T-helper 2 cell treated with Interferon-gamma antibody and Interleukin-4, amounts not matched to agents 5 μg/mL and 100 μg/mL, for 36 hours (primary cell): ENCODE data around the gene CLRN3.

Source experiments
- DNase-seq: peaks from one replicate; pipeline ENCODE4 v3.0.0; 2021; ENCODE audit warnings: low spot score
- H3K27ac Mint-ChIP-seq: one replicate; pipeline ENCODE4 v1.8.0; 2021; ENCODE audit warnings: mild to moderate bottlenecking, mixed read lengths
- H3K27me3 Mint-ChIP-seq: one replicate; pipeline ENCODE4 v1.8.0; 2021; ENCODE audit warnings: low read depth, mixed read lengths
- H3K36me3 Mint-ChIP-seq: one replicate; pipeline ENCODE4 v1.8.0; 2021; ENCODE audit warnings: low read depth, mixed read lengths
- H3K4me1 Mint-ChIP-seq: one replicate; pipeline ENCODE4 v1.8.0; 2021; ENCODE audit warnings: low read depth, mixed read lengths
- H3K4me3 Mint-ChIP-seq: one replicate; pipeline ENCODE4 v1.8.0; 2022; ENCODE audit warnings: mild to moderate bottlenecking, moderate library complexity, mixed read lengths
- H3K9me3 Mint-ChIP-seq: one replicate; pipeline ENCODE4 v1.8.0; 2021; ENCODE audit warnings: mixed read lengths

The CLRN3 gene

DNA sequence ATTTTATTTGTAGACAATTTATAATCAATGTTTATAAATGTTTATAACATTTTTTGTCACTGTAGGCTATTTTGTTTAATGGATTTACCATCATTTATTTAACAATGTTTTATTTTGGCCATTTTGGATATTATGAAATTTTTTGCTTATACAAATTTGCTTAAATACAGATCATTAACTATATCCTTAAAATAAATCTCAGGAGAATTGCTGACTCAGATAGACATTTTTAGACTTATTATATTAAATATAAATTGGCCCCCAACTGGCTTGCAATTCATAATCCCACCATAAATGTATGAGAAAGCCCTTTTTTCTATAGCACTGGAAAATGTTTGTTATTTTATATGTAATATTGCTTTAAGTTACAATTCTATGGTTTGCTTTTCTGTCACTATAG lies 3.8 kb upstream of the CLRN3 start:
- Mint-ChIP-seq H3K4me1 (no peaks in the 10 kb centered on the region), H3K4me3 (no peak overlapping the region), H3K36me3 (no peaks in the 10 kb centered on the region), H3K9me3 (no peaks in the 10 kb centered on the region), H3K27me3 (peaks cover 23% of the 10 kb centered on the region), H3K27ac (no peak overlapping the region)
- no peak for DNase-seq

GRCh38 chr10:127894146-127894545 lies 1.4 kb upstream of the CLRN3 start:
- Mint-ChIP-seq H3K4me1 (no peaks in the 10 kb centered on the region), H3K27me3 (peaks cover 21% of the 10 kb centered on the region), H3K27ac (no peak overlapping the region), H3K4me3 (no peak overlapping the region), H3K36me3 (no peaks in the 10 kb centered on the region), H3K9me3 (no peaks in the 10 kb centered on the region)
- no peak for DNase-seq

DNA sequence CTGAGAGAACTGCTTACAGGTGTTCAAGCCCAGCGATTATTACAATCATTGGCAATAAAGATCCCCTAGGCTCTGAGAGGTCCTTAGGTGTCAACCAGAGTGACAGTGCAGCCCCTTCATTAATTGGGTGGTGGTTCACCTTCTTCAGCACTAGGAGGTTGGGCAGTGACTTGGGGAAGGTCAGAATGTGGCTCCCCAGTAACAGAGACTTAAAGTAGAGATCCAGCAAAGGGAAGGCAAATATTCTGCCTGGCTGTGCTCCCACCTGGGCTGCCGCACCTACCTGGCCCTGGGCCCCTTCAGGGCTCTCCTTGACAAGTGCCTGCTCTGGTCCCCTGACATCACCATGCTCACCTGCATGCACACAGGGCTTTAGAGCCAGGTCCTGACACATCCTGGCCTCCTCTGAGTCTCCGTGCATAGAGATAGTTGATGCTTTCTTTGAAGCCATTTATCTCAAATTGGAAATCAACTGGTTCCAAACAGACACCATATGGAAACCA lies 1.9 kb downstream of the CLRN3 start:
- DNase-seq = no peak
- no peak overlapping the region for H3K4me3 Mint-ChIP-seq
- peaks cover 15% of the 10 kb centered on the region for H3K27me3 Mint-ChIP-seq
- H3K4me1 Mint-ChIP-seq = no peaks in the 10 kb centered on the region
- H3K27ac Mint-ChIP-seq = no peak overlapping the region
- H3K9me3 Mint-ChIP-seq = no peaks in the 10 kb centered on the region
- no peaks in the 10 kb centered on the region for H3K36me3 Mint-ChIP-seq

DNA sequence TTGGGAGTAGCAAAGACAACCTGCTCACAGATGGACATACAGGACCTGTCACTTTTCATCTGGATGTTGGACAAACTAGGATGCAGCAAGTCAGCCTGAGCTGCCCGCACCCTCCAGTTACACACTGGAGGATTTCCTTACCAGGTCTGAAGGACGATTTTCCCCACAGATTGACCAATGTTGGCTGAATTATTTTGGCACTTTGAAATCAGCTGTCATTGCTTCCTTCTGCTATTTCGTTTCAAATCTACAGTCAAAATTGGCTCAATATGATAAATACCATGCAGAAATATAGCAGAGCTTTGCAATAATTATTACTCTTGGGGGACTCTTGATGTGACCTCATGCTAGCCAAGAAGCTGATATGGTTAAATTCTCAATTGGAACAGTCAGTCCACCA lies 2.5 kb downstream of the CLRN3 start:
- Mint-ChIP-seq H3K9me3 (no peaks in the 10 kb centered on the region), H3K4me3 (no peak overlapping the region), H3K4me1 (no peaks in the 10 kb centered on the region), H3K27me3 (peaks cover 15% of the 10 kb centered on the region), H3K27ac (no peak overlapping the region), H3K36me3 (no peaks in the 10 kb centered on the region)
- no peak for DNase-seq

- Mint-ChIP-seq H3K4me1 (no peaks in the 10 kb centered on the region), H3K27ac (no peak overlapping the region), H3K36me3 (no peaks in the 10 kb centered on the region), H3K9me3 (no peaks in the 10 kb centered on the region), H3K4me3 (no peak overlapping the region), H3K27me3 (peaks cover 15% of the 10 kb centered on the region)
- no peak for DNase-seq
Observed at GRCh38 chr10:127889605-127890195, 3.0 kb downstream of the CLRN3 start.

DNA sequence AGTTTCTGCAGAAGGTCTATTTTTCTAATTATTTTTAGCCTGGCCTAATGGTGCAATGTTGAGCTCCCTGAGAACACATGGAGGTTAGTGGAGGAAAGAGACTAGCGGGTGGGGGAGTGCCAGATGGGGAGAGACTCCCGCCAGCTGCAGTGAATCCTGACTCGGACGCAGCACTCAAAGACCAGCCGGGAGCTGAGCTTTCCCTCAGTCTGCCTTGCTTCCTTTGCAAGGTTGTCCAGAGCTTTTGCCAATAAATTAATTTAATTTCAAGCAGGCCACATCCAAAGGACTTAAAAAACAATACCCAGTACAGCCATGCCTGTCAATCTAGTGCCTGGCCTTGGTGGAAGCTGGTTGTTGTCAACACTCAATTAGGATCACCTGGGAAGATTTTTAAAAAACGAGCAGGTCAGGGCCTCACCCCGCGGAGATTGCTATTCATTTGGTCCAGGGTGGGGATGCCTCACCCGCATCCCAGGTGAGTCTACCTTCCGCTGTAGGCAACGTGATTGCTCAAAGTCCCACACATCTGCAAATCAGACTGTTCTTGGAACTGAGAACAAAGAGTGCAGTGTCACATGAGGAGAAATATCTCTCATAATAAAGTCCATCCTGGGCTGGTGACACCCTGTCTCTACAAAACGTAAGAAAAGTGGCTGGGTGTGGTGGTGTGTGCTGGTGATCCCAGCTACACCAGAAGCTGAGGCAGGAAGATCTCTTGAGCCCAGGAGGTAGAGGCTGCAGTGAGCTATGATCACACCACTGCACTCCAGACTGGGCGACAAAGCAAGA lies 4.0 kb downstream of the CLRN3 start:
- Mint-ChIP-seq H3K4me3 (no peak overlapping the region), H3K27me3 (peaks cover 11% of the 10 kb centered on the region), H3K27ac (no peak overlapping the region)

GRCh38 chr10:127887541-127888415 lies 5.0 kb downstream of the CLRN3 start:
- Mint-ChIP-seq H3K9me3 (no peaks in the 10 kb centered on the region), H3K36me3 (no peaks in the 10 kb centered on the region), H3K4me3 (no peak overlapping the region), H3K27ac (no peak overlapping the region), H3K27me3 (peaks cover 7% of the 10 kb centered on the region), H3K4me1 (no peaks in the 10 kb centered on the region)
- no peak for DNase-seq

More for the DNA sequence above, 4.0 kb downstream of the CLRN3 start:
- Mint-ChIP-seq H3K9me3 (no peaks in the 10 kb centered on the region), H3K36me3 (no peaks in the 10 kb centered on the region), H3K4me1 (no peaks in the 10 kb centered on the region)
- no peak for DNase-seq

GRCh38 chr10:127886371-127887051 lies 6.2 kb downstream of the CLRN3 start:
- Mint-ChIP-seq H3K27ac (no peak overlapping the region), H3K4me3 (no peak overlapping the region), H3K36me3 (no peaks in the 10 kb centered on the region), H3K4me1 (no peaks in the 10 kb centered on the region), H3K27me3 (peaks cover under 1% of the 10 kb centered on the region), H3K9me3 (no peaks in the 10 kb centered on the region)
- DNase-seq = no peak

- Mint-ChIP-seq H3K9me3 (no peaks in the 10 kb centered on the region), H3K4me1 (peaks cover 10% of the 10 kb centered on the region), H3K27ac (no peak overlapping the region), H3K27me3 (no peaks in the 10 kb centered on the region), H3K36me3 (no peaks in the 10 kb centered on the region), H3K4me3 (no peak overlapping the region)
- DNase-seq = no peak
Observed at GRCh38 chr10:127884501-127884900, 8.2 kb downstream of the CLRN3 start.

DNA sequence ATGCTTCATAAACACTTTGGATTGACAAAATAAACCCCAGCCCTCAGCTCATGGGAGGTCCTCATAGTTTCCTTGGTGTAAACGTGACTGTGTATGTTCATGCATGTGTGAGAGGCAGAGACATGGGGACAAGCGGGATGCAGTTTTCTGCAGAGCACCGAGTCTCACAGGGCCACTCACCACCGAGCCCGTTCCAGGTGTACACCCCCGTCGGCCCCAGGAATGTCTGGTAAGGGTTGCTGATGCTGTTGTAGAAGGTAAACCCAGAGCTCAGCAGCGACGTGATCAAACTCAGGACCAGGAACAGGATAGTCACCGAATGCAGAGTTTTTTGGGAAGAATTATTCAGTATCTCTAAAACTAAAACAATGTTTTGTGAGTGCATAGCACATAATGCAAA lies 9.2 kb downstream of the CLRN3 start:
- Mint-ChIP-seq H3K4me1 (peaks cover 15% of the 10 kb centered on the region), H3K4me3 (no peak overlapping the region), H3K36me3 (no peaks in the 10 kb centered on the region), H3K27ac (no peak overlapping the region), H3K27me3 (no peaks in the 10 kb centered on the region), H3K9me3 (no peaks in the 10 kb centered on the region)
- DNase-seq = no peak

- Mint-ChIP-seq H3K4me1 (peaks cover 19% of the 10 kb centered on the region), H3K27ac (no peak overlapping the region), H3K36me3 (no peaks in the 10 kb centered on the region), H3K27me3 (no peaks in the 10 kb centered on the region), H3K9me3 (no peaks in the 10 kb centered on the region), H3K4me3 (no peak overlapping the region)
- no peak for DNase-seq
Observed at GRCh38 chr10:127882801-127883459, 9.8 kb downstream of the CLRN3 start.

- no peak overlapping the region for H3K4me3 Mint-ChIP-seq
- DNase-seq = no peak
- no peaks in the 10 kb centered on the region for H3K27me3 Mint-ChIP-seq
- no peaks in the 10 kb centered on the region for H3K9me3 Mint-ChIP-seq
- no peaks in the 10 kb centered on the region for H3K36me3 Mint-ChIP-seq
- H3K27ac Mint-ChIP-seq = no peak overlapping the region
- H3K4me1 Mint-ChIP-seq = peaks cover 23% of the 10 kb centered on the region
Observed at GRCh38 chr10:127882391-127882790, 10.3 kb downstream of the CLRN3 start.

DNA sequence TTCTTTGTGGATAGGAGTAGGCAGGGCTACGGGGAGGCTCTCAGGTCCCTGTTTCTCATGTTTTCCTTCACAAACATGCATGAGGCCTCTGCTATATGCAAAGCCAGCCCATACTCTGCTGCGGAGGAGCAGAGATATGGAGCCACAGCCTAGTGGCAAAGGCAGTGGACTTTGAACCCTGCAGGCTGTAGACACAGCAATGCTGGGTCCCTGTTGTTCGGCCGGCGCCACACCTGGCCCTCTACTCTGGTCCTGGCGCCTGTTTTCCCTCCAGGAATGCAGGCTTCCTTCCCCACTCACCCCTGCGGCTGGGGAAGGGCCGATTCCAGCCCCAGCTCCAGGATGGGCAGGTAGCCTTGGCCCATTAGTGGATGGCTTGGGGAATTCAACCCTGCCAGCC lies 11.5 kb downstream of the CLRN3 start:
- H3K9me3 Mint-ChIP-seq = no peaks in the 10 kb centered on the region
- H3K4me1 Mint-ChIP-seq = peaks cover 30% of the 10 kb centered on the region
- no peaks in the 10 kb centered on the region for H3K27me3 Mint-ChIP-seq
- no peak for DNase-seq
- H3K4me3 Mint-ChIP-seq = no peak overlapping the region
- H3K36me3 Mint-ChIP-seq = no peaks in the 10 kb centered on the region
- H3K27ac Mint-ChIP-seq = no peak overlapping the region
